Stimulated activated CD4-positive, alpha-beta T cell treated with anti-CD3 and anti-CD28 coated beads, TNF-alpha, amount 100 ng/mL, for 1 hour (primary cell): ENCODE data around the gene BACH2.
A peak's percentile ranks its signal among the peaks of the same experiment; 100 is the strongest.
"Not testable (repeated sequence)": the region's sequence is repeated elsewhere in the genome, so short reads cannot be mapped to it uniquely, and the experiment has no call there.

Experiments
- DNase-seq, 3 donors: peaks; one replicate each; pipeline ENCODE4 v3.0.0-alpha.2; 2020; ENCODE audit warnings: low read depth in 3 of 3, low spot score in 1 of 3

BACH2 gene

GRCh38 chr6:90296341-90297114, at the start of gene BACH2:
Gene BACH2, minus strand, starts transcription at chr6:90296843. Its CDS starts 287,999 bp downstream, at chr6:90008844.
- DNase-seq = peak; percentile 82 to 90 (median 85)

GRCh38 chr6:90343576-90343975, 46.9 kb upstream of the BACH2 start:
- no peak for DNase-seq

- no peak for DNase-seq
These were observed 41.8 kb upstream of the BACH2 start for GRCh38 chr6:90338409-90338808.

- no peak for DNase-seq
These were observed 39.8 kb upstream of the BACH2 start for GRCh38 chr6:90336388-90336947.

GRCh38 chr6:90333928-90334327, 37.3 kb upstream of the BACH2 start:
- DNase-seq = no peak

GRCh38 chr6:90332978-90333543, 36.4 kb upstream of the BACH2 start:
- not testable (repeated sequence) for DNase-seq

- DNase-seq = no peak
These were observed 32.9 kb upstream of the BACH2 start for GRCh38 chr6:90329386-90330077.

- no peak for DNase-seq
These were observed 31.4 kb upstream of the BACH2 start for GRCh38 chr6:90328004-90328403.

GRCh38 chr6:90326404-90327057, 29.9 kb upstream of the BACH2 start:
- DNase-seq = no peak

- DNase-seq = no peak
These were observed 27.1 kb upstream of the BACH2 start for GRCh38 chr6:90323706-90324105.

- no peak for DNase-seq
These were observed 26.4 kb upstream of the BACH2 start for GRCh38 chr6:90322976-90323474.

GRCh38 chr6:90319979-90320685, 23.5 kb upstream of the BACH2 start:
- DNase-seq = no peak

- no peak for DNase-seq
These were observed 22.4 kb upstream of the BACH2 start for GRCh38 chr6:90319044-90319443.

GRCh38 chr6:90315986-90316385, 19.3 kb upstream of the BACH2 start:
- DNase-seq = no peak

GRCh38 chr6:90315354-90315950, 18.8 kb upstream of the BACH2 start:
- DNase-seq = no peak

GRCh38 chr6:90314514-90314913, 17.9 kb upstream of the BACH2 start:
- no peak for DNase-seq

- no peak for DNase-seq
These were observed 14.9 kb upstream of the BACH2 start for GRCh38 chr6:90311569-90311968.

- DNase-seq = no peak
These were observed 9.3 kb upstream of the BACH2 start for GRCh38 chr6:90305800-90306448.

GRCh38 chr6:90304308-90304707, 7.7 kb upstream of the BACH2 start:
- no peak for DNase-seq

GRCh38 chr6:90303039-90303438, 6.4 kb upstream of the BACH2 start:
- no peak for DNase-seq
